BJ (cell line): ENCODE results near the gene TLDC2. TPM values are rescaled to one million over a fixed set of nuclear protein-coding genes. Genes with fewer than 3 reads are reported as not detected.

Source experiments
- polyA plus RNA-seq: library from polyadenylated mRNA; depleted of rRNA; stranded (reverse); fragments of >200 nt; gene quantifications from 2 replicates; pipeline ENCODE4 v1.2.3, GENCODE V29; 2011; rRNA removed

Gene TLDC2
- polyA plus RNA-seq, 1 experiment = 0.37 TPM

Other genes with a start within 250 kb of the TLDC2 start
- not detected in 2 replicates for gene SLA2, start 229.9 kb upstream of the TLDC2 start, polyA plus RNA-seq
- 27.0 and 28.5 TPM in 2 replicates for gene NDRG3, start 130.0 kb upstream of the TLDC2 start, polyA plus RNA-seq
- 7.3 and 11.0 TPM in 2 replicates for gene DSN1, start 102.4 kb upstream of the TLDC2 start, polyA plus RNA-seq
- gene SAMHD1, start 75.6 kb downstream of the TLDC2 start, polyA plus RNA-seq = 5.6 and 11.5 TPM in 2 replicates
- 2.2 and 3.8 TPM in 2 replicates for gene RBL1, start 219.9 kb downstream of the TLDC2 start, polyA plus RNA-seq